Measurements from ENCODE around the gene SURF1.
"Not testable (repeated sequence)": the region's sequence is repeated elsewhere in the genome, so short reads cannot be mapped to it uniquely, and the experiment has no call there.

SURF1 gene

GRCh38 chr9:133323991-133324703 lies 32.1 kb downstream of the SURF1 start:
- TF ChIP-seq CTCF (IDR thresholded peaks at IDR 0.05; ENCODE audit: low read depth, low read length), result no peak
- DNase-seq (ENCODE audit: extremely low read depth, low read depth), result no peak

GRCh38 chr9:133323211-133323610 lies 33.1 kb downstream of the SURF1 start:
- TF ChIP-seq CTCF (IDR thresholded peaks at IDR 0.05; ENCODE audit: low read depth, low read length), result no peak
- no peak for DNase-seq (ENCODE audit: extremely low read depth, low read depth)

- no peak for DNase-seq (ENCODE audit: extremely low read depth, low read depth)
- no peak for TF ChIP-seq CTCF (IDR thresholded peaks at IDR 0.05; ENCODE audit: low read depth, low read length)
Measured at GRCh38 chr9:133322701-133323100, 33.6 kb downstream of the SURF1 start.

- DNase-seq (ENCODE audit: extremely low read depth, low read depth), result no peak
- no peak for TF ChIP-seq CTCF (IDR thresholded peaks at IDR 0.05; ENCODE audit: low read depth, low read length)
Measured at GRCh38 chr9:133321411-133321935, 34.8 kb downstream of the SURF1 start.

- no peak for TF ChIP-seq CTCF (IDR thresholded peaks at IDR 0.05; ENCODE audit: low read depth, low read length)
- DNase-seq (ENCODE audit: extremely low read depth, low read depth), result no peak
Measured at GRCh38 chr9:133320421-133320881, 35.8 kb downstream of the SURF1 start.

- not testable (repeated sequence) for DNase-seq (ENCODE audit: extremely low read depth, low read depth)
Measured at GRCh38 chr9:133317551-133317950, 38.7 kb downstream of the SURF1 start.

- no peak for TF ChIP-seq CTCF (IDR thresholded peaks at IDR 0.05; ENCODE audit: low read depth, low read length)
- no peak for DNase-seq (ENCODE audit: extremely low read depth, low read depth)
Measured at GRCh38 chr9:133315997-133316396, 40.3 kb downstream of the SURF1 start.

GRCh38 chr9:133309608-133310007 lies 46.7 kb downstream of the SURF1 start:
- TF ChIP-seq CTCF (IDR thresholded peaks at IDR 0.05; ENCODE audit: low read depth, low read length), result no peak
- DNase-seq (ENCODE audit: extremely low read depth, low read depth), result no peak
